Kidney glomerular epithelial cell (primary cell): ENCODE measurements around the gene CD101.

Experiments
- DNase-seq: peaks from one replicate; lab custom pipeline; 2025; lab: John Stamatoyannopoulos, UW

Gene CD101

GRCh38 chr1:117014209-117014608 lies 12.6 kb downstream of the CD101 start:
- peak; percentile 34 for DNase-seq

- DNase-seq: no peak
These were observed 14.2 kb downstream of the CD101 start for GRCh38 chr1:117015724-117016123.

- no peak for DNase-seq
These were observed 15.5 kb downstream of the CD101 start for GRCh38 chr1:117017062-117017461.

- no peak for DNase-seq
These were observed 16.1 kb downstream of the CD101 start for GRCh38 chr1:117017648-117018047.

- no peak for DNase-seq
These were observed 19.1 kb downstream of the CD101 start for GRCh38 chr1:117020526-117021156.

GRCh38 chr1:117022114-117022513 lies 20.6 kb downstream of the CD101 start:
- no peak for DNase-seq

- DNase-seq: no peak
These were observed 24.0 kb downstream of the CD101 start for GRCh38 chr1:117025568-117025967.

- DNase-seq: no peak
These were observed 24.8 kb downstream of the CD101 start for GRCh38 chr1:117026361-117026760.

- DNase-seq: no peak
These were observed 28.1 kb downstream of the CD101 start for GRCh38 chr1:117029685-117030084.

- no peak for DNase-seq
These were observed 28.8 kb downstream of the CD101 start for GRCh38 chr1:117030271-117030877.

- DNase-seq: no peak
These were observed 30.7 kb downstream of the CD101 start for GRCh38 chr1:117032266-117032665.

- DNase-seq: no peak
These were observed 31.4 kb downstream of the CD101 start for GRCh38 chr1:117032681-117033539.

GRCh38 chr1:117033772-117034171 lies 32.2 kb downstream of the CD101 start:
- no peak for DNase-seq

GRCh38 chr1:117034791-117035290 lies 33.3 kb downstream of the CD101 start:
- DNase-seq: no peak

- peak; percentile 15 for DNase-seq
These were observed 34.5 kb downstream of the CD101 start for GRCh38 chr1:117036018-117036461.

- no peak for DNase-seq
These were observed 36.2 kb downstream of the CD101 start for GRCh38 chr1:117037802-117038201.

GRCh38 chr1:117038236-117038635 lies 36.7 kb downstream of the CD101 start:
- no peak for DNase-seq

GRCh38 chr1:117044217-117044616 lies 42.7 kb downstream of the CD101 start:
- DNase-seq: no peak

- no peak for DNase-seq
These were observed 44.1 kb downstream of the CD101 start for GRCh38 chr1:117045644-117046043.

- DNase-seq: no peak
These were observed 45.2 kb downstream of the CD101 start for GRCh38 chr1:117046781-117047180.

GRCh38 chr1:117047271-117047670 lies 45.7 kb downstream of the CD101 start:
- DNase-seq: no peak

- DNase-seq: no peak
These were observed 48.3 kb downstream of the CD101 start for GRCh38 chr1:117049857-117050256.
